ENCODE results near the gene CDH23.

Gene CDH23

GRCh38 chr10:71521504-71522441 is 125.1 kb downstream of the CDH23 start:
- no peak for DNase-seq

GRCh38 chr10:71522442-71523144 is 125.9 kb downstream of the CDH23 start:
- DNase-seq, result peak; percentile 8

GRCh38 chr10:71523756-71524155 is 127.0 kb downstream of the CDH23 start:
- no peak for DNase-seq

GRCh38 chr10:71525092-71525491 is 128.4 kb downstream of the CDH23 start:
- DNase-seq, result no peak

- no peak for DNase-seq
These were observed 129.0 kb downstream of the CDH23 start for GRCh38 chr10:71525721-71526120.

GRCh38 chr10:71526653-71527052 is 129.9 kb downstream of the CDH23 start:
- DNase-seq, result no peak

GRCh38 chr10:71527135-71527534 is 130.4 kb downstream of the CDH23 start:
- no peak for DNase-seq

- no peak for DNase-seq
These were observed 131.9 kb downstream of the CDH23 start for GRCh38 chr10:71528371-71529206.

- no peak for DNase-seq
These were observed 132.6 kb downstream of the CDH23 start for GRCh38 chr10:71529207-71529827.

- no peak for DNase-seq
These were observed 134.1 kb downstream of the CDH23 start for GRCh38 chr10:71530781-71531180.

GRCh38 chr10:71531485-71532446 is 135.0 kb downstream of the CDH23 start:
- DNase-seq, result peak; percentile 24

- no peak for DNase-seq
These were observed 136.2 kb downstream of the CDH23 start for GRCh38 chr10:71532878-71533277.

GRCh38 chr10:71533936-71534335 is 137.2 kb downstream of the CDH23 start:
- DNase-seq, result no peak

- no peak for DNase-seq
These were observed 138.0 kb downstream of the CDH23 start for GRCh38 chr10:71534568-71535194.

GRCh38 chr10:71536332-71536731 is 139.6 kb downstream of the CDH23 start:
- no peak for DNase-seq

- no peak for DNase-seq
These were observed 140.4 kb downstream of the CDH23 start for GRCh38 chr10:71537125-71537524.

- no peak for DNase-seq
These were observed 141.0 kb downstream of the CDH23 start for GRCh38 chr10:71537681-71538080.

- no peak for DNase-seq
These were observed 142.0 kb downstream of the CDH23 start for GRCh38 chr10:71538608-71539260.

GRCh38 chr10:71539442-71540118 is 142.9 kb downstream of the CDH23 start:
- no peak for DNase-seq

- DNase-seq, result no peak
These were observed 145.8 kb downstream of the CDH23 start for GRCh38 chr10:71542478-71542877.
